ENCODE data around the gene LUC7L2. TPM values are rescaled to one million over a fixed set of nuclear protein-coding genes. Genes with fewer than 3 reads are reported as not detected.

LUC7L2 gene
- total and polyA plus RNA-seq, 9 of the 15 experiments (the other 6 are each of a cell fraction or from before 2014, with no cell fraction given), result 56.1 to 207 (median 141) TPM

DNA sequence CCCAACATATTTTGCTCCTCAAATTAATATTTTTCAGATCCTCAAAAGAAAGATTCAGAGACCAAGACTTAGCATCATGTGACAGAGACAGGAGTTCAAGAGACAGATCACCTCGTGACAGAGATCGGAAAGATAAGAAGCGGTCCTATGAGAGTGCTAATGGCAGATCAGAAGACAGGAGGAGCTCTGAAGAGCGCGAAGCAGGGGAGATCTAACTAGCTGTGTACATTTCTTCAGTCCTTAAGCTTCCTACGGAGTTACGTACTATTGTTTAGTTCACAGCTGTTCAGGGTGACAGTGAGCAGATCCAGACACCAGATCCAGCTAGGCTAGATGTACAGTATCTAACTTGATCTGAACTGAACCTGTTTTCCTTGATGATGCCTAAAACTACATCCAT is 62.4 kb downstream of the LUC7L2 start:
- no peak overlapping the region for H2AFZ ChIP-seq (ENCODE audit: low read depth, low read length)
- H3K79me2 ChIP-seq (ENCODE audit: control insufficient read depth, insufficient read depth, low read length), result no peaks in the 10 kb centered on the region
- in situ Hi-C loops (cut with MboI), result no loop called here
- ChIA-PET POLR2A (interaction anchor here (0.6 to 1.6 kb wide), 6 partner anchors 9 to 688 kb away, joined by 3 to 8 read pairs (median 3); no protein-coding TSS in a partner anchor), CTCF (ENCODE audit: low intra/inter-chr PET ratio) (no interaction called here)
- no peaks in the 10 kb centered on the region for H3K9me1 ChIP-seq (ENCODE audit: control insufficient read depth, insufficient read depth, low read length)
- no peaks in the 10 kb centered on the region for H3K27me3 ChIP-seq (ENCODE audit: control insufficient read depth in 2 of 2, insufficient read depth in 2 of 2, low read length in 2 of 2)
- DNase-seq (ENCODE audit: extremely low read depth in 1 of 4, low spot score in 3 of 4) (peak; percentile 34 to 58 (median 44)), ATAC-seq (no peak; the same call in 2 of the 3 replicates), FAIRE-seq (peak; percentile 26)
- H3K4me3 ChIP-seq, result no peak overlapping the region
- no peaks in the 10 kb centered on the region for H3K9me3 ChIP-seq (replicated peaks; ENCODE audit: control insufficient read depth, insufficient read depth, low read depth, low read length)
- WGBS (ENCODE audit: insufficient coverage, low coverage, missing lambda C conversion rate), result 69% methylated on average over 7 of the region's 7 CpGs
- H3K4me2 ChIP-seq (ENCODE audit: insufficient read depth, low read length), result no peak overlapping the region
- intact Hi-C loops (cut with micrococcal nuclease), result no loop called here
- H3K27ac ChIP-seq (ENCODE audit: extremely low read depth, low read depth, low read length), result no peak overlapping the region
- BruUV-seq (replicated peaks), result no TSS peak
- peaks cover 89% of the 10 kb centered on the region for H3K36me3 ChIP-seq (ENCODE audit: control insufficient read depth, insufficient read depth, low read length)
- H3K9ac ChIP-seq (ENCODE audit: insufficient read depth in 1 of 2, low read depth in 2 of 2, low read length in 2 of 2), result no peak overlapping the region
- no peaks in the 10 kb centered on the region for H4K20me1 ChIP-seq (replicated peaks; ENCODE audit: control insufficient read depth, insufficient read depth, low read length)
- no peaks in the 10 kb centered on the region for H3K4me1 ChIP-seq (replicated peaks in 1 of 2; ENCODE audit: control insufficient read depth in 2 of 2, insufficient read depth in 2 of 2, low read length in 2 of 2)
- TF ChIP-seq GATA2 (CRISPR knock-in tag; IDR thresholded peaks at IDR 0.05) (peak; percentile 65), PKNOX1 (IDR thresholded peaks at IDR 0.05) (peak; percentile 34; the same call in 1 of the 2 replicates), ZNF24 (IDR thresholded peaks at IDR 0.05) (no peak), PBX2 (CRISPR knock-in tag; IDR thresholded peaks at IDR 0.05; ENCODE audit: low read depth) (no peak), PBX2 (tag; conservative IDR thresholded peaks at IDR 0.05; ENCODE audit: low read depth) (peak; percentile 56; the same call in 1 of the 2 replicates), MLLT1 (IDR thresholded peaks at IDR 0.05) (peak in 1 of 2 experiments; percentile 43; a peak in 1 of 4 replicates), ZNF766 (CRISPR knock-in tag; conservative IDR thresholded peaks at IDR 0.05) (peak; percentile 61; the same call in 1 of the 2 replicates), FOXP1 (CRISPR knock-in tag; IDR thresholded peaks at IDR 0.05) (no peak), ZBTB33 (CRISPR knock-in tag; IDR thresholded peaks at IDR 0.05) (peak; percentile 85), KLF13 (tag; IDR thresholded peaks at IDR 0.05; ENCODE audit: borderline replicate concordance, low read depth) (peak; percentile 38; the same call in 1 of the 2 replicates), ZBTB43 (CRISPR knock-in tag; IDR thresholded peaks at IDR 0.05) (no peak), ID3 (CRISPR knock-in tag; IDR thresholded peaks at IDR 0.05) (no peak), ID3 (tag; IDR thresholded peaks at IDR 0.05) (no peak), L3MBTL2 (IDR thresholded peaks at IDR 0.05) (peak; percentile 61)
